OCI-M1 (cell line): ENCODE measurements around the gene CNPY3.
A peak's percentile ranks its signal among the peaks of the same experiment; 100 is the strongest.

ENCODE experiments used
- DNase-seq: peaks from one replicate; lab custom pipeline; 2025; lab: John Stamatoyannopoulos, UW

CNPY3 gene

GRCh38 chr6:42981836-42982235 lies 52.6 kb downstream of the CNPY3 start:
- DNase-seq: no peak

- peak; percentile 100 for DNase-seq
These were observed 55.0 kb downstream of the CNPY3 start, which contains the start of gene PPP2R5D for GRCh38 chr6:42984001-42984923. Gene PPP2R5D (plus strand): TSS chr6:42984570. CDS start chr6:42984678, 108 bp downstream.

DNA sequence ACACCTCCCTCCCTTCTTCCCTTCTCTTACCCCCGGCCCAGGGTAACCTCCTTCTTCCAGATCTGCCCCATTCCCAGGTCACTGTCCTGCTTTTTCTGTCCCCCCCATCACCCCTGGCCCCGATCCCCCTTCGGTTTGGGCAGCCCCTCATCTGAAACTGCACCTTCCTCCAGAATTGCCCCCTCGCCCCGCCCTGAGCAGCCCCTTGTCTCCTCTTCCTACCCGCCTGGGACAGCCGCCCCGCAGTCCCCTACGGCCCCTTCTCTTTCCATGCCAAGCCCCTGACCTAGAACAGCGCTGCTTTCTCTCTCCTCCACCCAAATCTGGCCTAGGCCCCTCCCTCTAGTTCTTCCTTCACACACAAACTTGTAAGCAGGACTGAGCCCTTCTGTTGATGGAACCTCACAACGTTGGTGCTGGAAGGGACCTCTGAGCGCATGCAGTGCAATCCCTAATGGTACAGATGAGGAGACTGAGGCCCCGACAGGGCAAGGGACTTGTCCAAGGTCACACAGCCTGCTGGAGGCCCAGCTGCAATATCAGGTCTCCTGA lies 55.7 kb downstream of the CNPY3 start:
- peak; percentile 51 for DNase-seq

- peak; percentile 66 for DNase-seq
These were observed 58.5 kb downstream of the CNPY3 start for GRCh38 chr6:42987533-42988451.

DNA sequence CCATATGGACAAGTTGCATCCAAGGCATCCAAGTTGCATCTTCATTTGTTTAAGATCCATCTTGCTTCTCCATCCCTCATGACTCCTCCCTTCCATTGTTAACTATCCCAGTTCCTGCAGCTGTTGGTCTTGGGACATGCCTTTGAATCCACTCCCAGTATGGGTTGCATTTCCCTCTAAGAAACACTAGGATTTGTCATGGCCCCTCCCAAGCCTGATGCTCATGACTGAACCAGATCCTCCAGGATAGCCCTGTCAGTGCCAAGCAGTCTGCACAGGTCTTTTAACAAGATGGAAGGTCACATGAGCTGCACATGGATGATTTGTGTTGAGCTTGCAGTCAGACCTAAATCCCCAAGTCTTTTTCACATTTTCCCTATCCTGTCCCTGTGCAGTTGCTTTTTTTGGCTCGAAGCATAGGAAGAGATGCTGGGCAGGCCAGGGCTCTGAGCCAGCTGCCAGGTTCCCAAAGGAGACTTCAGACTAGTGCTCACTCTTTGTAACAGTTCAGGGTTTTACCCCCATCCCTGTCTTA lies 59.3 kb downstream of the CNPY3 start:
- DNase-seq: no peak
